SU-DHL-6 (cell line): ENCODE data around the gene NGF.
"Not testable (repeated sequence)": the region's sequence is repeated elsewhere in the genome, so short reads cannot be mapped to it uniquely, and the experiment has no call there.

ENCODE experiments used
- H2AFZ ChIP-seq: fragments of 200-600 bp; sonication (generic); 2 replicates; pipeline ENCODE4 v1.6.1; 2014; ENCODE audit warnings: low read depth, mild to moderate bottlenecking, moderate library complexity, mixed read lengths, antibody characterized with exemption, low read length; ENCODE audit not compliant: severe bottlenecking
- H3F3A ChIP-seq: fragments of 200-600 bp; shearing (Covaris generic); 2 replicates; pipeline ENCODE4 v1.6.0; 2016; ENCODE audit warnings: antibody characterized with exemption, mild to moderate bottlenecking; ENCODE audit not compliant: insufficient read depth
- H3K27ac ChIP-seq: fragments of 200-600 bp; sonication (generic); 2 replicates; pipeline ENCODE4 v1.5.1; 2016; ENCODE audit warnings: low read depth, mild to moderate bottlenecking, low read length, moderate library complexity, mixed read lengths
- H3K27me3 ChIP-seq: fragments of 200-600 bp; sonication (generic), shearing (Covaris generic); 2 replicates; pipeline ENCODE4 v1.6.0; 2014; ENCODE audit warnings: mild to moderate bottlenecking, low read length
- H3K36me3 ChIP-seq: fragments of 200-600 bp; sonication (generic); 2 replicates; pipeline ENCODE4 v1.6.1; 2014; ENCODE audit warnings: mild to moderate bottlenecking, low read length, mixed read lengths
- H3K4me2 ChIP-seq: fragments of 300-600, 200-600 bp; shearing (Covaris generic), sonication (generic); 2 replicates; pipeline ENCODE4 v1.6.0; 2014; ENCODE audit warnings: low read length, low read depth, mild to moderate bottlenecking; ENCODE audit not compliant: poor library complexity, severe bottlenecking
- H3K4me3 ChIP-seq: fragments of 200-600 bp; sonication (generic); 2 replicates; pipeline ENCODE4 v1.5.1; 2014; ENCODE audit warnings: antibody characterized with exemption, low read length, mild to moderate bottlenecking, mixed read lengths; ENCODE audit not compliant: insufficient read depth, poor library complexity, severe bottlenecking
- H3K79me2 ChIP-seq: fragments of 200-600 bp; sonication (generic); 2 replicates; pipeline ENCODE4 v1.6.1; 2014; ENCODE audit warnings: mild to moderate bottlenecking, low read length, moderate library complexity; ENCODE audit not compliant: insufficient read depth
- H3K9ac ChIP-seq: fragments of 200-600 bp; sonication (generic); 2 replicates; pipeline ENCODE4 v1.7.0; 2014; ENCODE audit warnings: mild to moderate bottlenecking, low read length
- H3K9me2 ChIP-seq: fragments of 200-600 bp; sonication (generic); replicated peaks from 2 replicates; pipeline ENCODE4 v1.6.1; 2014; ENCODE audit warnings: low read length; ENCODE audit not compliant: insufficient read depth
- H3K9me3 ChIP-seq: fragments of 200-600 bp; sonication (generic); 2 replicates; pipeline ENCODE4 v1.6.1; 2014; ENCODE audit warnings: low read length, mixed read lengths; ENCODE audit not compliant: insufficient read depth
- H4K20me1 ChIP-seq: fragments of 200-600 bp; sonication (generic); 2 replicates; pipeline ENCODE4 v1.6.1; 2014; ENCODE audit warnings: low read depth, mild to moderate bottlenecking, antibody characterized with exemption, low read length, moderate library complexity, mixed read lengths
- CTCF ChIP-seq: fragments of 200-600 bp; sonication (generic); IDR thresholded peaks from one replicate; pipeline ENCODE4 v1.5.1; 2017; ENCODE audit warnings: antibody characterized with exemption, mild to moderate bottlenecking, low read length, moderate library complexity; ENCODE audit not compliant: insufficient read depth, poor library complexity, severe bottlenecking
- EZH2phosphoT487 ChIP-seq: fragments of 200-600 bp; sonication (generic), shearing (Covaris generic); conservative IDR thresholded peaks from 2 replicates; pipeline ENCODE4 v1.6.1; 2018; ENCODE audit warnings: mild to moderate bottlenecking, antibody characterized with exemption, low read length, moderate library complexity, mixed read lengths

The NGF gene

GRCh38 chr1:115364780-115365155 is 26.7 kb upstream of the NGF start:
- Histone ChIP-seq H3K4me3 (no peak overlapping the region), H3K27me3 (no peaks in the 10 kb centered on the region), H3K4me2 (no peak overlapping the region), H3K27ac (no peak overlapping the region), H3K9ac (no peak overlapping the region), H2AFZ (no peak overlapping the region), H3K36me3 (no peaks in the 10 kb centered on the region), H3K9me3 (no peaks in the 10 kb centered on the region), H4K20me1 (no peaks in the 10 kb centered on the region), H3F3A (no peaks in the 10 kb centered on the region), H3K9me2 (no peaks in the 10 kb centered on the region), H3K79me2 (no peaks in the 10 kb centered on the region)
- no peak for TF ChIP-seq CTCF
- no peak for TF ChIP-seq EZH2phosphoT487

GRCh38 chr1:115364046-115364779 is 26.2 kb upstream of the NGF start:
- TF ChIP-seq CTCF: no peak
- TF ChIP-seq EZH2phosphoT487: no peak
- Histone ChIP-seq H3F3A (no peaks in the 10 kb centered on the region), H4K20me1 (no peaks in the 10 kb centered on the region), H2AFZ (no peak overlapping the region), H3K27me3 (no peaks in the 10 kb centered on the region), H3K79me2 (no peaks in the 10 kb centered on the region), H3K9ac (no peak overlapping the region), H3K9me2 (no peaks in the 10 kb centered on the region), H3K9me3 (no peaks in the 10 kb centered on the region), H3K36me3 (no peaks in the 10 kb centered on the region), H3K27ac (no peak overlapping the region), H3K4me3 (no peak overlapping the region), H3K4me2 (no peak overlapping the region)

- TF ChIP-seq CTCF (no peak), EZH2phosphoT487 (no peak)
- no peak overlapping the region for H2AFZ ChIP-seq
- H3K27me3 ChIP-seq: no peaks in the 10 kb centered on the region
- H4K20me1 ChIP-seq: no peaks in the 10 kb centered on the region
- no peak overlapping the region for H3K27ac ChIP-seq
- no peaks in the 10 kb centered on the region for H3K9me3 ChIP-seq
- no peaks in the 10 kb centered on the region for H3F3A ChIP-seq
- no peaks in the 10 kb centered on the region for H3K79me2 ChIP-seq
- H3K4me2 ChIP-seq: no peak overlapping the region
- H3K4me3 ChIP-seq: no peak overlapping the region
- no peaks in the 10 kb centered on the region for H3K36me3 ChIP-seq
- H3K9me2 ChIP-seq: no peaks in the 10 kb centered on the region
- H3K9ac ChIP-seq: no peak overlapping the region
Measured at GRCh38 chr1:115363171-115363570, 25.1 kb upstream of the NGF start.

- not testable (repeated sequence) for H3K36me3 ChIP-seq, H3F3A ChIP-seq, H3K9me3 ChIP-seq, H3K27me3 ChIP-seq, H2AFZ ChIP-seq, H3K9me2 ChIP-seq, H3K4me2 ChIP-seq, H3K79me2 ChIP-seq, H3K4me3 ChIP-seq, H3K9ac ChIP-seq, H4K20me1 ChIP-seq, H3K27ac ChIP-seq
Measured at GRCh38 chr1:115360505-115361129, 22.6 kb upstream of the NGF start.

- H3K27me3 ChIP-seq, H3K4me3 ChIP-seq, H3K9me3 ChIP-seq, H2AFZ ChIP-seq, H3K27ac ChIP-seq, H4K20me1 ChIP-seq, H3K79me2 ChIP-seq, H3K9ac ChIP-seq, H3K4me2 ChIP-seq, H3K36me3 ChIP-seq, H3K9me2 ChIP-seq, H3F3A ChIP-seq: not testable (repeated sequence)
Measured at GRCh38 chr1:115359787-115360452, 21.9 kb upstream of the NGF start.
